H9 (cell line): ENCODE data around the gene SH2D2A. TPM values are rescaled to one million over a fixed set of nuclear protein-coding genes. Genes with fewer than 3 reads are reported as not detected.

ENCODE experiments used
- DNase-seq: peaks from one replicate; pipeline ENCODE4 v3.0.0-alpha.2; 2017
- H2AFZ ChIP-seq: one replicate; pipeline ENCODE4 v1.6.1; 2013; ENCODE audit warnings: mild to moderate bottlenecking, low read length, control low read depth, moderate library complexity
- H2AK5ac ChIP-seq: 2 replicates; pipeline ENCODE4 v1.6.1; 2013; ENCODE audit warnings: low read length, control low read depth, mixed read lengths; ENCODE audit not compliant: insufficient read length
- H2BK120ac ChIP-seq: one replicate; pipeline ENCODE4 v1.6.1; 2013; ENCODE audit warnings: low read depth, mild to moderate bottlenecking, low read length, control low read depth, inconsistent platforms; ENCODE audit not compliant: poor library complexity, severe bottlenecking
- H2BK12ac ChIP-seq: 2 replicates; pipeline ENCODE4 v1.6.1; 2013; ENCODE audit warnings: low read length, control low read depth, mixed read lengths, low read depth; ENCODE audit not compliant: insufficient read length
- H2BK15ac ChIP-seq: 2 replicates; pipeline ENCODE4 v1.6.1; 2013; ENCODE audit warnings: low read depth, low read length, control low read depth
- H2BK20ac ChIP-seq: one replicate; pipeline ENCODE4 v1.6.1; 2013; ENCODE audit warnings: low read depth, mild to moderate bottlenecking, low read length, control low read depth, inconsistent platforms; ENCODE audit not compliant: poor library complexity, severe bottlenecking
- H2BK5ac ChIP-seq: 2 replicates; pipeline ENCODE4 v1.6.1; 2013; ENCODE audit warnings: low read length, control low read depth, mixed read lengths; ENCODE audit not compliant: insufficient read length
- H3K14ac ChIP-seq: 2 replicates; pipeline ENCODE4 v1.6.1; 2013; ENCODE audit warnings: low read length, control low read depth; ENCODE audit not compliant: insufficient read depth
- H3K18ac ChIP-seq: 2 replicates; pipeline ENCODE4 v1.6.1; 2013; ENCODE audit warnings: low read depth, mild to moderate bottlenecking, mixed read lengths, low read length, control low read depth; ENCODE audit not compliant: insufficient read length
- H3K23ac ChIP-seq: 2 replicates; pipeline ENCODE4 v1.6.1; 2013; ENCODE audit warnings: low read length, control low read depth, mixed read lengths, low read depth; ENCODE audit not compliant: insufficient read length
- H3K23me2 ChIP-seq: 2 replicates; pipeline ENCODE4 v1.6.1; 2013; ENCODE audit warnings: low read depth, mild to moderate bottlenecking, mixed read lengths, low read length, control low read depth; ENCODE audit not compliant: insufficient read length, poor library complexity, severe bottlenecking
- H3K27ac ChIP-seq: 2 replicates; pipeline ENCODE4 v1.5.1; 2013; ENCODE audit warnings: low read length, control low read depth, mixed read lengths, low read depth; ENCODE audit not compliant: insufficient read length
- H3K27me3 ChIP-seq: 2 replicates; pipeline ENCODE4 v1.6.1; 2013; ENCODE audit warnings: low read length, control low read depth, inconsistent platforms; ENCODE audit not compliant: insufficient read depth
- H3K4ac ChIP-seq: 2 replicates; pipeline ENCODE4 v1.6.1; 2013; ENCODE audit warnings: low read depth, mild to moderate bottlenecking, control low read depth, inconsistent platforms, low read length, moderate library complexity
- H3K4me1 ChIP-seq: 2 replicates; pipeline ENCODE4 v1.6.1; 2013; ENCODE audit warnings: low read length, control low read depth, inconsistent platforms; ENCODE audit not compliant: insufficient read depth
- H3K4me2 ChIP-seq: 2 replicates; pipeline ENCODE4 v1.6.1; 2013; ENCODE audit warnings: low read length, control low read depth, mixed read lengths; ENCODE audit not compliant: insufficient read length, insufficient read depth
- H3K56ac ChIP-seq: 2 replicates; pipeline ENCODE4 v1.6.1; 2013; ENCODE audit warnings: low read depth, mild to moderate bottlenecking, mixed read lengths, low read length, control low read depth; ENCODE audit not compliant: insufficient read length
- H3K79me1 ChIP-seq: 2 replicates; pipeline ENCODE4 v1.6.1; 2013; ENCODE audit warnings: low read depth, mild to moderate bottlenecking, moderate library complexity, low read length, control low read depth, inconsistent platforms; ENCODE audit not compliant: insufficient read depth, poor library complexity, severe bottlenecking
- H3K79me2 ChIP-seq: 2 replicates; pipeline ENCODE4 v1.6.1; 2013; ENCODE audit warnings: low read length, control low read depth, inconsistent platforms; ENCODE audit not compliant: insufficient read depth
- H3K9ac ChIP-seq: 2 replicates; pipeline ENCODE4 v1.6.1; 2013; ENCODE audit warnings: low read length, control low read depth, mixed read lengths; ENCODE audit not compliant: insufficient read length; ENCODE audit errors: extremely low read depth
- H3K9me3 ChIP-seq: one replicate; pipeline ENCODE4 v1.6.1; 2013; ENCODE audit warnings: low read depth, low read length, inconsistent platforms; ENCODE audit not compliant: control insufficient read depth
- H3T11ph ChIP-seq: one replicate; pipeline ENCODE4 v1.6.1; 2013; ENCODE audit warnings: mild to moderate bottlenecking, low read length, control low read depth, inconsistent platforms
- H4K20me1 ChIP-seq: one replicate; pipeline ENCODE4 v1.6.1; 2013; ENCODE audit not compliant: control insufficient read depth, insufficient read length, insufficient read depth
- H4K5ac ChIP-seq: 2 replicates; pipeline ENCODE4 v1.6.1; 2013; ENCODE audit warnings: low read depth, mild to moderate bottlenecking, mixed read lengths, low read length, control low read depth; ENCODE audit not compliant: insufficient read length
- H4K8ac ChIP-seq: replicated peaks from 2 replicates; pipeline ENCODE4 v1.6.1; 2013; ENCODE audit warnings: low read length, control low read depth, mixed read lengths, low read depth; ENCODE audit not compliant: insufficient read length
- H4K91ac ChIP-seq: 2 replicates; pipeline ENCODE4 v1.6.1; 2013; ENCODE audit warnings: low read depth, mild to moderate bottlenecking, moderate library complexity, mixed read lengths, low read length, control low read depth; ENCODE audit not compliant: insufficient read length
- H3K27ac Mint-ChIP-seq, 3 experiments: 2 replicates in 2 of 3; 3 replicates in 1 of 3; pipeline ENCODE4 v1.8.0; 2020 to 2021; ENCODE audit warnings: mixed read lengths in 3 of 3, mild to moderate bottlenecking in 1 of 3, moderate library complexity in 1 of 3
- H3K27me3 Mint-ChIP-seq: 2 replicates; pipeline ENCODE4 v1.8.0; 2021; ENCODE audit warnings: low read depth, mild to moderate bottlenecking, moderate library complexity, mixed read lengths
- H3K36me3 Mint-ChIP-seq, 3 experiments: 2 replicates in 2 of 3; 3 replicates in 1 of 3; pipeline ENCODE4 v1.8.0; 2020 to 2021; ENCODE audit warnings: low read depth in 3 of 3, mixed read lengths in 3 of 3; ENCODE audit not compliant: insufficient read depth in 1 of 3
- H3K4me1 Mint-ChIP-seq, 2 experiments: 2 replicates each; pipeline ENCODE4 v1.8.0; 2020; ENCODE audit warnings: mixed read lengths in 2 of 2
- H3K4me3 Mint-ChIP-seq, 2 experiments: 2 replicates in 1 of 2; 3 replicates in 1 of 2; pipeline ENCODE4 v1.8.0; 2020 to 2021; ENCODE audit warnings: mild to moderate bottlenecking in 2 of 2, mixed read lengths in 2 of 2, moderate library complexity in 1 of 2
- H3K9me3 Mint-ChIP-seq, 2 experiments: 2 replicates in 1 of 2; 3 replicates in 1 of 2; pipeline ENCODE4 v1.8.0; 2020; ENCODE audit warnings: mild to moderate bottlenecking in 2 of 2, mixed read lengths in 2 of 2, moderate library complexity in 1 of 2
- WGBS: extraction: QIAGEN DNeasy Blood & Tissue Kit; methylation state at CpG from one replicate; pipeline ENCODE4 v1.1.7; 2013; ENCODE audit warnings: missing lambda C conversion rate, low lambda C conversion rate, mixed read lengths; ENCODE audit not compliant: insufficient read length; ENCODE audit errors: extremely low coverage; 5-methylcytosine and 5-hydroxymethylcytosine counted together
- total RNA-seq: library from RNA; stranded (reverse); gene quantifications from 2 replicates; pipeline ENCODE4 v1.2.1, GENCODE V29; 2021
- TF ChIP-seq, protein P1 (sequence below): fragments of 200-600 bp; sonication (generic); conservative IDR thresholded peaks from 3 replicates; pipeline ENCODE4 v1.8.0; 2021; ENCODE audit warnings: antibody characterized with exemption, mild to moderate bottlenecking

SH2D2A gene
- total RNA-seq, 1 experiment from 2014 or later, result 2.0 TPM

DNA sequence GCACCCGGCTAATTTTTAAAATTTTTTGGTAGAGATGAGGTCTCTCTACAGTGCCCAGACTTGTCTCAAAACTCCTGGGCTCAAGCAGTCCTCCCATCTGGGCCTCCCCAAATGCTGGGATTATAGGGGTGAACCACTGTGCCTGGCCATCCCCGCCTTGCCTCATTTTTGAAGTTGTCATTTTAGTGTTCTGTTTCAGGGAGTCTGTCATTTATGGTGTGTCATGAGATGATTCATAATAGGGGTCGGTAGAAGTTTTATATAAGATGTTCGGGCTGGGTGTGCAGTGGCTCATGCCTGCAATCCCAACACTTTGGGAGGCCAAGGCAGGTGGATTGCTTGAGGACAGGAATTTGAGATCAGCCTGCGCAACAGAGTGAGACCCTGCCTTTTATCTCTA, 40.8 kb downstream of the SH2D2A start:
- Histone ChIP-seq H4K91ac (no peak overlapping the region), H2BK15ac (no peak overlapping the region), H2BK5ac (no peak overlapping the region), H3K4me2 (no peak overlapping the region), H4K5ac (no peak overlapping the region), H3K9me3 (no peaks in the 10 kb centered on the region), H3K79me1 (peaks cover 18% of the 10 kb centered on the region), H2BK20ac (no peak overlapping the region), H3K79me2 (peaks cover 30% of the 10 kb centered on the region), H4K20me1 (no peaks in the 10 kb centered on the region), H3K18ac (no peak overlapping the region), H3T11ph (no peak overlapping the region), H3K23me2 (no peaks in the 10 kb centered on the region), H3K23ac (no peak overlapping the region), H2AK5ac (no peak overlapping the region), H2BK12ac (no peak overlapping the region), H3K9ac (no peak overlapping the region), H4K8ac (no peak overlapping the region), H2BK120ac (no peak overlapping the region), H3K4me1 (no peaks in the 10 kb centered on the region), H3K4ac (no peak overlapping the region), H3K27ac (no peak overlapping the region), H3K14ac (no peak overlapping the region), H2AFZ (no peak overlapping the region), H3K56ac (no peak overlapping the region), H3K27me3 (no peaks in the 10 kb centered on the region)
- no peaks in the 10 kb centered on the region for H3K27me3 Mint-ChIP-seq
- TF ChIP-seq, protein P1, sequence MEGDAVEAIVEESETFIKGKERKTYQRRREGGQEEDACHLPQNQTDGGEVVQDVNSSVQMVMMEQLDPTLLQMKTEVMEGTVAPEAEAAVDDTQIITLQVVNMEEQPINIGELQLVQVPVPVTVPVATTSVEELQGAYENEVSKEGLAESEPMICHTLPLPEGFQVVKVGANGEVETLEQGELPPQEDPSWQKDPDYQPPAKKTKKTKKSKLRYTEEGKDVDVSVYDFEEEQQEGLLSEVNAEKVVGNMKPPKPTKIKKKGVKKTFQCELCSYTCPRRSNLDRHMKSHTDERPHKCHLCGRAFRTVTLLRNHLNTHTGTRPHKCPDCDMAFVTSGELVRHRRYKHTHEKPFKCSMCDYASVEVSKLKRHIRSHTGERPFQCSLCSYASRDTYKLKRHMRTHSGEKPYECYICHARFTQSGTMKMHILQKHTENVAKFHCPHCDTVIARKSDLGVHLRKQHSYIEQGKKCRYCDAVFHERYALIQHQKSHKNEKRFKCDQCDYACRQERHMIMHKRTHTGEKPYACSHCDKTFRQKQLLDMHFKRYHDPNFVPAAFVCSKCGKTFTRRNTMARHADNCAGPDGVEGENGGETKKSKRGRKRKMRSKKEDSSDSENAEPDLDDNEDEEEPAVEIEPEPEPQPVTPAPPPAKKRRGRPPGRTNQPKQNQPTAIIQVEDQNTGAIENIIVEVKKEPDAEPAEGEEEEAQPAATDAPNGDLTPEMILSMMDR, result no peak
- WGBS, result no CpG with 5 or more reads among the region's 5 CpGs
- no peak overlapping the region for H3K4me3 Mint-ChIP-seq
- DNase-seq, result no peak
- H3K36me3 Mint-ChIP-seq, result peaks cover 9 to 26% (median 12%) of the 10 kb centered on the region in 3 experiments; a peak in 6 of 7 replicates
- peak overlapping the region in 1 of 3 experiments; percentile 36; a peak in 3 of 7 replicates for H3K27ac Mint-ChIP-seq
- H3K9me3 Mint-ChIP-seq, result no peaks in the 10 kb centered on the region
- H3K4me1 Mint-ChIP-seq, result peaks cover 6 to 14% of the 10 kb centered on the region in 2 experiments; a peak in 3 of 4 replicates
